ENCODE measurements around the gene LMCD1.

The LMCD1 gene, protein sequence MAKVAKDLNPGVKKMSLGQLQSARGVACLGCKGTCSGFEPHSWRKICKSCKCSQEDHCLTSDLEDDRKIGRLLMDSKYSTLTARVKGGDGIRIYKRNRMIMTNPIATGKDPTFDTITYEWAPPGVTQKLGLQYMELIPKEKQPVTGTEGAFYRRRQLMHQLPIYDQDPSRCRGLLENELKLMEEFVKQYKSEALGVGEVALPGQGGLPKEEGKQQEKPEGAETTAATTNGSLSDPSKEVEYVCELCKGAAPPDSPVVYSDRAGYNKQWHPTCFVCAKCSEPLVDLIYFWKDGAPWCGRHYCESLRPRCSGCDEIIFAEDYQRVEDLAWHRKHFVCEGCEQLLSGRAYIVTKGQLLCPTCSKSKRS

DNA sequence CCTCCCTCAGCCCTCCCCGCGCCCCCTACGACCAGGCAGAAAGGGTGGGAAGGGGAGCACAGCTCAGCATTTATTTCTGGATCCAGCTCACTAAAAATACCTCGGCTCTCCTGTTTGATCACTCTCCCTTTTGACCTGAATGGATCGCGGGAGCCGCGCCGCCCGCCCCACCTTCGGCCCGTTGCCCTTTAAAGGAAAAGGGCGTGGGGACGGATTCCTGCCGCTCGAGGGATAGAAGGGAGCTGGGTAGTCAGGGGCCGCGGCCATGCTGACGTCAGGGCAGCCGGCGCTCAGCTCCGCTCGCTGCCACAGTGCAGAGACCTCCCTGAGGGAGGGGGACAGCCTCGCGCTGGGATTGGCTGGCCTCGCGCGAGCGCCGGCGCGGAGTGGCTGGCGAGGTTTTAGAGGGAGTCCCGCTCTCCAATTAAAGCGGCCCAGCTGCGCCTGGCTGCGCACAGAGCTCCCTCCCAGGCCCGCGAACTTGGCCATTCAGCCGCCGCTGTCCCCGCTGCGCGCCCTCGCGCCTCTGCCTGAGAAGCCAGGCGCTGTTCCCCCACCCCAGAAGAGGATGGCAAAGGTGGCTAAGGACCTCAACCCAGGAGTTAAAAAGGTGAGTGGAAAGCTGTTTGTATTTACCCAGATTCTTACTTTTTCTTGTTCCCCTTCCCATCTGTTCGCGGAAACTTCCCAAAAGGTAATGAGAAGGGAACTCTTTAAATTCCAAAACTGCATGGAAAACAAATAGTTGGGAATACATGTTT lies at the start of gene LMCD1:
Gene LMCD1 (plus strand): TSS at position 453 of the 761 bp plus-strand sequence. CDS start 116 bp downstream, at position 569.
- peak; percentile 74 for DNase-seq

DNA sequence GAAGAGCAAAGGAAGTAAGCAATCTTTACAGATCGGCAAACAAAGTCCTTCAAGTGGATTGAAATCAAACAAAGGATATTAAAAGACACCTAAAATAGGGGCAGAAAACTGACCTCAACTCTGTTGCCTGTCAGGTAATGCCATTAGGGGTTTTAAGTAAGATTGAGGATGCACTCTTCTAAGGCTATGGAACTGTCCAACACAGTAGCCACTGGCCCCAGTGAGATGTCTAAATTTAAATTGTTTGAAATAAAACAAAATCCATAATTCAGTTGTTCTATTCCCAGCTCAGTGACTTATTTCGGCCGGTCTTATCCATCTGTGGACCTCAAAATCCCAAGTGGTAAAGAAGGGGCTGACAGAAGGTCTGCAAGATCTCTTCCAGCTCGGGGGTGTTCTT lies 49.5 kb upstream of the LMCD1 start:
- no peak for DNase-seq

DNA sequence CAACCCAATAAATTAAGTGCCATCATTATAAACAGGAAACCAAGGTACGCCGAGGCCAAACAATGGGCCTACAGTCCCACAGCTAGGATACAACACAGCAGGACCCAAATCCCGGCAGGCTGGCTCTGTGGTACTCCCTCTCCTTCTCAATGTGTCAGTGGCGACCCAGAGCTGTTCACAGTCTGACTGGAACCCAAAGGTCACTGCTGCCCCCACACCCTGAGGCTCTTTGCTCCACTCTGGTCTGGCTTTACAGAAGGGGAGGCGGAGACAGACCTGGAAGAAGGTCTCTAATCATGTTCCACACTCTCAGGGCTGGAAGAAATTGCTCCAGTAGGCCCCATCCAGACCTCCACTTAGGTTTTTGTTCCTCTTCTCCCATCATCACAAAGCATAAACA lies 48.5 kb upstream of the LMCD1 start:
- DNase-seq, result no peak

DNA sequence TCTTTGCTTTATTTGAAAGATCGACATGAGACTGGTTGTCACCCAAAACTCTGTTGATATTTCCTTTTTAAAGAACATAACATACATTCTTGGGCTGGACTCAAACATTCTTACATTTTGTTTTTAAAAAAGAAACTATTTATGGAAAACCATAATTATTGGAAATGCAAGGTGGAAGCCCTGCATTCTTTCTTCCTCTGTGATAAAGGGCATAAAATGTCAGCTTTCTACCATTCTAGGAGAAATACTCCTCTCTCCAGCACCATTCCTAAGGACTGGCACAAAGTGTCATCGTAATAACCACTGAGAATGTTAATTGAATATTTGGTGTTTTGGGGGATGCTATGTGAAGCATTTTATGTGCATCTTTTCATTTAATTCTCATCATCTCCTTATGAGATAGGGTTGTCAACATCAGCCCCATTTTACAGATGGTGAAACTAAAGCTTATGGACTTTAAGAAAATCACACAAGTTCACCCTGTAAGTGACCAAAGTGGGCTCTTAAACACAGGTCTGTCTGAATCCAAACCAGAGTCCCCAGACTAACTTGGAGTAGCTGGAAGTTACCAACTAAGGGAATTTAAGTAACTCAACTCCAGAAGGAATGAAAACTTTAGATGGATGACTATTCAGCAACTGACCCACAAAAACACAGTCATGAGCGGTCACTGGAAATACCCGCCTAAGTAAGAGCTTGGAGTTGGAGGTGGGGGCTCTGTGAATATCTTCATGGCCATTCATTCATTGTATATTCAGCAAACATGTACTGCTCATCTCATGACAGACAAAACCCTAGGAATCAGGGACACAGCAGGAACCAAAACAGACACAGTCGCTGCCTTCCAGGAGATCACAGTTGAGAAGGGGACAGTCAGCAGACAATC lies 45.9 kb upstream of the LMCD1 start:
- DNase-seq, result no peak

DNA sequence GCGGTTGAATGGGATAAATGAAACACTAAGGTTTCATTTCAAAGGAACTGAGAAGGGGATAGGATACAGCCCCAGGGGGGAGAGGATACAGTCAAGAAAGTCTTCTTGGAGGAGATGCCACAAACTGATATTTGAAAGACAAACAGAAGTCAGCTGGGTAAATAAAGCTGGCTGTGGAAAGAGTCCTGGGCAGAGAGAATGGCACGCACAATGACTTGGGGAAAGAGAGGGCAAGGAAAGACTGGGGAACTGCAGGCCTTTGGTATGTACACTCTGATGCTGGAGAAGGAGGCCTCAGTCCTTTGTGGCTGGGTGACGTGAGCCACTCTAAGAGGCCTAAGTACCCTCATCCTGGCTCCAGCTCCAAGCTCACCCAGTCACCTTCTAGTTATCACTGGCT lies 45.2 kb upstream of the LMCD1 start:
- no peak for DNase-seq

DNA sequence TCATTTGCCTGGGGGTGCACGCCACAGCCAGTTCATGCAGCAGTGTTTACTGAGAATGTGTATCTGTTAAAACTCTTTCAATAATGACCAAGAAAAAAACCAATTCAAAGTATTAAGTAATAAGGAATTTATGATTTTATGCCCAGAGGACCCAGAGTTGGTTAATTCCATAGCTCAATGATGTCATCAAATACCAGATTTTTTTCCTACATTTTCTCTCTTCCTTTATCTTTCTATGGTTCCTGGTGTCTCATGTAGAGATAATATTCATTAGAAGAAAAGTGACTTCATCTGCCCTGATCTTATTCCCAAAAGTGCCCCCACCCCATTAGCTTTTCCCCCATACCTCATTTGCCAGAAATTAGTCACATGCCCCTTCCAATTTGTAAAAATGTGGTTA lies 44.6 kb upstream of the LMCD1 start:
- no peak for DNase-seq

DNA sequence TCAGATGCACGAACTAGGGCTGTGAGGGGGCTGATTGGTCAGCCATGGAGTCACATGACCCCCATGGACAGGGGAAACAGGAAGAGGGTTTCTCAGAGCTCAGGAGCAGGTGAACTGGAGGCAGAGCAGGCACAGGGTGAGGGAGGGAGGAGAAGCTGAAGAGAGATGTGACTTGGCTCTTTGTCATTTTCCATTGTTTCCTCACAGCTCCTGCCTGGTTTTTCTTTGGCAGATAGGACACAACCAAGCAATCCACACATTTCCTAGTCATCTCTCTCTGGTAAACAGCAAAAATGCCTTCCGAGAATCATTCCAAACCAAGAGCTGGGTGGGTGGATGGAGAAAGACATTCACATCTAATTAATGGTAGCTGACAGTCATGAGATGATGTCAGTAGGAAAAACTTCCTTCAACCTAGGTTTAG lies 43.4 kb upstream of the LMCD1 start:
- no peak for DNase-seq

DNA sequence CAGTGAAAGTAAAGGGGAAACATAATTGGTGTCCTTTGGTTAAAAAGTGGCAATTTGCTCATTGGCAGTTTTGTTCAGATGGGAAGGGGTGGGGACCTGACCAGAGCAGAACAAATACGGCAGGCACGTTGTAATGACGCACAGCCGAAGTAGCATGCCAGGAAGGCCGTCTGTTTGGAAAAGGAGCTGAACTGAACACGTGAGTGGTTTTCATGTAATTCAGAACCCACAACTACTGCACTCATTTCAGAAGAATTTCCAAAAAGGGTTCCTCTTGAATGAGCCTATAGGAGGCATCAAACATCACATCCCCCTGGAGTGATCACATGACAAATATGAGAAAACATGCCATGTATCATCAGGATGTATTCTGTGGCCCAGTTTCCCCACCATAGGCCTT lies 42.9 kb upstream of the LMCD1 start:
- DNase-seq, result no peak

DNA sequence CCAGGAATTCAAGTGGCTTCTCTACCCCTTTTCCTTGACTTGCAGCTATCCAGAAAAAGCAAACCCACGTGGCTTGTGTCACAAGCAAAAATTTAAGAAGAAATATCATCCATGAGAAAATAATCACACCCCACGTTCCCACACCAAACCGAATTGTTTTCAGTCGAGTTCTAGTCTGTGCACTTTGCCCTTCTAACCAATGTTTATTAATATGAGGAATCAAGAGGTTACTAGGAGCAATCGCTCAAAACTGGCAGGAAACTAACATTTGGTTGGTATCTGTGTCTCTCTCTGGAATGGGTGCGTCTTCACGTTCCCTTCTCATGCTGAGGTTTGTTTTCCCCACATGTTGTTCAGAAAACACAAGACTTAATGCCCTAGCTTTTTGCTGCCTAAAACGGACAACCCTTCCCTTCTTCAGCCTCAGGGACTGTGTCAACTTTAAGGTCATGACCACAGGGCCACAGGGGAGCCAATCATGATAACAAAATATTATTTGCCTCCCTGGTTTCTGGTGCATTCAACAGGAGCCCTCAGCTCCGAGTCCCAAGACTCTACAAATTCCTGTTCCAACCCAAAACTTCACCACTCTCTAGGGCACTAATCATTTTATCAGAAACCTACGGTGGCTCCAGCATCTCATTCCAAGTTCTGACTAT lies 41.4 kb upstream of the LMCD1 start:
- DNase-seq, result no peak

DNA sequence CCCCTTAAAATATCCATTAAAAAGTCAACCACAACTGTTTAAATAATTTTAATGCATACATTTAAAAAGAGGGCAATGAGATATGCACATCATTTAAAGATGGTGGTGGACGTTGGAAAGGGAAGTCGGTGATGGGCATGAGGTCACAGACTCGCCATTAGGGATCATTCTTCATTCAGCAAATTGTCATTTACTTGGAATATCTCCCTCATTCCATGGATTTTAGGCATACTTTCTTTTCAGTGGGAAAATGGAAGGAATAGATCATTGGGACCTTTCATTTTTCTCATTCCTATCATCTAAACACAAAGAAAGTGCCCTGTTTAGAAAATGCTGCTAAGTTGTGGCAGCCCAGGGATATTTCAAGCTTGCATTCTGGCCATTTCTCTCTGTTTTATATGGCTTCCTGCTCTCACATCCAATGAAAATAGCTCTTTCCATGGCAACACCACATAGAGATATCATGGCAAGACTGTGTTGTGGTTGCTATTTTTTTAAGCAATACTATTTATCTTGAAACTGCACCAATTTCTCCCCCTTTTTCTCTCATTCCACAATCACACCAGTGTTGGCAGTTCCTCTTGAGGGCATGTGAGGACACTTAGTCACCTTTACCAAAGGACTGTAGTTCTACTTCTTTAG lies 40.7 kb upstream of the LMCD1 start:
- DNase-seq, result no peak

DNA sequence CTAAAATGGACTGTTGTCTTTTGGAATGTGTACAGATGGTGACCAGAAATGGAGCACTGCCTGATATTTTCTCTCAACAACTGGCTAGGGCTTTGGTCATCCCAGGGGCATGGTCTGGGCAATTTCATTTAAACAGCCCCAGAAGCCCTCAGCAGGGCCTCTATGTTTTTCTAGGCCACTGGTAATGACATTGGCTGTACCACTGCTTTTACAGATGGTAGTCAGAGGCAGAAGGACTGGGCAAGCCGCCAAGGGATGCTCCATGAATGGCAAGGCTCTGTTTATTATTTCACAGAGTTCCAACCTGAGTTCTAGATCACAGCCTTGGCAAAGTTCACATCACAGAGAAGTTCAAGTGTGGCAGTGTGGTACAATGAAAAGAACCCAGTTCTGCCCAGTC lies 37.0 kb upstream of the LMCD1 start:
- DNase-seq, result no peak

DNA sequence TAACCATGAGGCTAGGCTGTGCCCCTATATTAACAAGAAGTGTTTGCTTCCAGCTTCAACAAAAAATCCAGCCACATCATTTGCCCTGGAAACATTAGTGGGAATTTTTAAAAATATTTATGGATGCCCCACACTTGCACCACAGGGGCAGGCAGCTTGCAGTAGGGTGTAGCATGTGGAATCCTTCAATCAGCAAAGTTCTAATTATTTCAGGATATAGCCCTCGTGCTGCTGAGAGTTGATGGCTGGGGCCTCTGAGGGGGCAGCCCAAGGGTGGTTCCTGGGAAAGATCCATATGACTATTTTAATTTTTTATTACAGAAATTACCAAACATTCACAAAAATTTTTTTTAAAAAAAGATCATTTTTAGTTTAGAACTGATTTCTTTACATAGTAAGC lies 35.1 kb upstream of the LMCD1 start:
- DNase-seq, result no peak

DNA sequence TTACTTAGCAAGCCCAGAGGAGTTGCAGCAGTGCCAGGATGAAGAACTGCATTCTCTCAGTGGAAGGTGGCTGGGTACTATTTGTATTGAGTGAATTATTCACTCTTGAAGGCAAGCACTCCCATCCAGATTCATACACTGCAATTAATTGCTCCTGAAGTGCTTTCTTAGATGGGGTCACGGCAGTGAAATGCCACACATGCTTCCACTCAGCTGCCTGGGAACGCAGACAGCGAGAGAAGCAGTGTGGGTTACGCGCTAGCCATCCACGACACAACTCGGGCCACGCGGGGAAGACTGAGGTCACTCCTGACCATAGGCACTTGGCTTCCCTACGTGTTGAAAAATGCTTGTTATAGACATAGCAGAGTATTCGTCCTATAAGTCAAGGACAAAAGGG lies 30.8 kb upstream of the LMCD1 start:
- no peak for DNase-seq

DNA sequence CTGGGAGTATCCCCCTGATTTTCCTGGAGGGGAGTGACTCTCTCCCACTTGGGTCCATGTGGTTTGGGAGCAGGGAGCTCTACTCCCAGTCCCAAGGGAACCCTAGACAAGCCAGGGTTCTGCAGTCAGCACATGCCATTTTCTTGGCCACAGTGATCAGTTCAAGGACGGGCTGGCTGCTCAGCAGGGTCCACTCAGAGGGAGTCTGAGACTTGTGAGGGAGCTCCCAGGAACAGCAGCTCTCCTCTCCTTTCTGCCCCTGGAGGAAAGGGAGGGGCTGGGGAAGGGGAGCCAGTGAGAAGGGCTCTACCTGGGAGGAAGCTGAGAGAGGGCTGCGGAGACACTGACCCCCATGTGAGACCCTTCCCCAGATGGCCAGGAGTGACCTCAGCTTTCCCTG lies 29.1 kb upstream of the LMCD1 start:
- DNase-seq, result no peak

DNA sequence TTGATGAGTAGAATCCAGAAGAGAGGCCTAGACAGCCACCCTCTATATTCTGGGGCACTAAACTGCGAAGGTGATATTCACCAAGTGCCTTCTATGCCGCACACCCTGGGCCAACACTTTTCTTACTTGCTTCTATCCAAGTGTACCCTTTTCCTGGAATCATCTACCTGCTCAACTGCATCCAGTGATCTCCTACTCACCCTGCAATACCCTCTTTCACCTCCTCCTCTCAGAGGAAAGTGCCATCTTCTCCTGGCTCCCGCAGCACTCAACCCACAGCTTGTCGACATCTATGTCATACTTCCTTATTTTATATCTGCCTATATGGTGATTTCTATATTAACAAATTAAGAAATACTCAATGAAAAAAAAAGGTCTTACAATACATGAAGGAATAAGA lies 28.6 kb upstream of the LMCD1 start:
- no peak for DNase-seq

DNA sequence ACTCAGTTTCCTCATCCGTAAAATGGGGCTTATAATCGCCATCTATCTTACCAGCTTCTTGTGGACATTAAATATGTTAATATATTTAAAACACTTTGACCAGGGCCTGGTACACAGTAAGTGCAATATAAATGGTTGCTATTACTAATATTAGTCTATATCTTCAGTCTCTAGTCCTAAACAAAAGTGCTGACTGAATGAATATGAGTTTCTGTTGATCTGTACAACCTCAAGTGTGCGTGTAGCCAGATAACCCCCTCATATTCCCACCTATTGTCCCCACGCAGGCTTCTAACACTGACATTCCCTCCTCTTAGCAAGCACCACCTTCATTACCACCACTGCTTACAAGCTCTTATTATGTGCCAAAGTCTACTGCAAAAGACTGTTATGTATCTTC lies 27.6 kb upstream of the LMCD1 start:
- DNase-seq, result no peak

DNA sequence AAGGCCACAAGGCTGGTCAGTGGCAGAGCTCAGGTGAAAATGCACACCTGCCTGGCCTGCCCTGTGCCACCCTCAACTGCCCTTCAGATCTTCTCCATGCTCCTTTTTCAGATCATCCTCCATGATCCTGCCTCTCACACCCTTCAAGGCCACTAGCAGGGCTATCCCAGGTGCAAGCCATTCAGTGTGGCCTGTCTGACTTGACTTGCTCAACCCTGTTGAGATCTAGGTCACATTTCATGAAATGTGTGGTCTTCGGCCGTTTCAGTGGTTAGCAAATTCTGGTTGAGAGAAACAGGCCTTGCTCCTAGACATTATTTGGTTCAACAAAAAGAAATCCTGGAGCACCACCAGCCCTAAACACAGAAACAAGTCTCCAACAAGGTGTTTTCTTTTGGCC lies 26.6 kb upstream of the LMCD1 start:
- DNase-seq, result no peak

DNA sequence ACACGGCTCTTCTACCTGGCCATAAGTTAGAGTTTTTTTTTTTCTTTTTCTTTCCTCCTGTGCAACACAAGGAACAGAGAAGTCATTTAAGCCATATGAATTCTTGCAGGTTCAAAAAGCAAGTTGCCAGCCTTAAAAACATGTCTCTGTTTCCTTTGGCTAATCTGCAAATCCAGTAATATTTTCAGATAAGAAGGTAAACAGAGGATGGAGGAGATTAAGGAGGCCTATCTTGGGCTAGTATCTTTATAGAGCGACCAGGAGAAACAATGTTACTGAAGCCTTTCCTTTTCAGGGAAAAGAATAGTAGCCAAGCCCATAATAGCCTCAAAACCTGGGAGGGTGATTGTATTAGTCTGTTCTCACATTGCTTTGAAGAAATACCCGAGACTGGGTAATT lies 20.9 kb upstream of the LMCD1 start:
- DNase-seq, result no peak

DNA sequence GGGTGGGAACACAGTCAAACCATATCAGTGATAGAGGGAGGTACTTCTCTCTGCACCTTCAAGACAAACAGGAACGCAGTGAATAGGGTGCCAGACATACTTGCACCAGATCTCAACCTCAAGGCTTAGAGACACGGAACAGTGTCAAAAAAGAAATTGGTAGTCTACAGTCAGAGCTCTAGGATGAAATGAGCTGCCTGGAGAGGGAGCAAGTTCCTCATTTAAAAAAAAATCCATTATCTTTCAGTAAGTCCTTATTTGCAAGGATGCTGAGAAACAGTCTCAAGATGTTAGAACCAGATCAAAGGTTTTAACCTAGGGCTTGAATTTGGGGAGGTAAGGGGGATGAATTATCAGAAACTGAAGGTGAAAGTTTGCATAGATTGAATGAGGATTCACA lies 20.2 kb upstream of the LMCD1 start:
- no peak for DNase-seq

DNA sequence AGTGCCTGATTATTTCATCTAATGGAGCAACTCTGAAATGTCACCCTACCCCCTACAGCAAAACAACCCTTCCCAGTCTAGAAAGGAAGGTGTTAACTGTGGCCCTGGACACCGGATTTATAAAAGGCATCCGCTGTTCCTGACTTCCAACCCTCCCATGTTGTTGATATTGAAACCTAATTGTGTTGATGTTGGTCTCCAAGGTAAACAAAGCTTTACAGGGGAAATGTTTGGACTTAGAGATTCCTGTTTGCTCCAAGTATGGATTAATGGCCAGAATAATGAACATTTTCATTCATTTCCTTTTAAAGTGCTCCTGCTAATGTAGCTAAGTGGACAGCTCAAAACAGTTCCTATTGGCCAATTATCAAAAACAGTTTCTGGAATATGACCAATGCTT lies 19.4 kb upstream of the LMCD1 start:
- no peak for DNase-seq

DNA sequence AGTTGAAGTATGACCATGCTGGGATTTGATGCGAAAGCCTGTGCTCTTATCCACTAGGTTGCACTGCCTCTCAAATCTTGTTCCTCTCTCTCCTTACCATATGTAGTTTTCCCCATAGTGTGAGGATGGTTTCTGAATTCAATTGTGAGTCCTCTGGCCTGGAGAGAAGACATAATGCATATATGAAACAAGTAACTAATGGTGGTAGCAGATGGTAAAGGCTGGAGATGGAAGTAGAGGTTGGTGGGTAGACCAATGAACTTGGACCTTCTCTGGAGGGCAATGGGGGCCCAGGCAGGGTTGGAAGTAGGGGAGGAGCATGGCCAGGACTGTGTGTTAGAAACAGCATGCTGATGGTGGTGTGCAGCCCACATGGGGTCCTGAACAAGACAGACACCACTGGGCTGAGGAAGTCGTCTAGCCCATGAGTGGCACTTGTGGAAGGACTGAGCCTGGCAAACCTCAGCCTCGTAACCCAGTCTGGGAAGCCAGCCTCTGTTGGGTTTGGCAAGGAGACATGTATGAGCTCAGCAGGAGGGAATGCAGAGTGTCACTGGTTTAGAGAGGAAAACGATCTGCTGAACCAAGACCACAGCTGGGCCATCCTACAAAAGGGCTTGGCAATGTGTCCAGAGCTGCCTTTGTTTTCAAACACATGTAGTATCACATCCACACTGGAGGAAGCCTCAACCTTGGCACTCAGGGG lies 18.5 kb upstream of the LMCD1 start:
- DNase-seq, result no peak

All from activated T-cell treated with anti-CD3 and anti-CD28 coated beads, Interleukin-2, amount 50 U/mL, for 1 hour (primary cell).